Endometrium (tissue), 2 donors: Measurements from ENCODE around the gene SOCS6.
"Not testable (repeated sequence)": the region's sequence is repeated elsewhere in the genome, so short reads cannot be mapped to it uniquely, and the experiment has no call there.

Experiments used
- FAIRE-seq: peaks from 2 replicates; lab custom pipeline; 2012; peaks lifted over from hg19 to GRCh38; lab: Jason Lieb, UNC
- donor health status: control.
- donor health status: control.

SOCS6 gene

DNA sequence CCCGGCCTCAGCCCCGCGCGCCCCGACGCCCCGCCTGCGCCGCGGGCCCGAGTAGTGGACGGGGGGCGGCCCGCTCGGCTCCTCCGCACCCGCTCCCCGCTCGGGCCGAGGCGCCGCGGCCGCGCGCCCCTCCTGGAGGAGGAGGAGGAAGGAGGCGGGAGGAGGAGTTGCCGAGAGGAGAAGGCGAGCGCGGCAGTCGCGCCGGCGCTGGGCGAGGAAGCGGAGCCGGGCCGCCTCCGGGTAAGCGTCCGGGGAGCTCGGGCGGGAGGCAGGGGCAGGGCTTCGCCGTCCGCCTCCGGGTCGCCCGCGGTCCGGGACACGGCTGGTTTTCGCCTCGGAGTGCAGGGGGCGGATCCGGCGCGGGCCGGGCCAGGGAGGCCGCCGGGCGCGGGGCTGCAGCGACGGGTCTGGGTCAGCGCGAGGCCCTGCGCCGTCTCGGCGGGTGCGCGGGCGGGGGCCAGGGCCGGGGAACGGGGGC is at the start of gene SOCS6:
Gene SOCS6 (plus strand): TSS at position 195 of the 478 bp plus-strand sequence. CDS start 35,624 bp downstream, outside the sequence.
- FAIRE-seq = no peak

DNA sequence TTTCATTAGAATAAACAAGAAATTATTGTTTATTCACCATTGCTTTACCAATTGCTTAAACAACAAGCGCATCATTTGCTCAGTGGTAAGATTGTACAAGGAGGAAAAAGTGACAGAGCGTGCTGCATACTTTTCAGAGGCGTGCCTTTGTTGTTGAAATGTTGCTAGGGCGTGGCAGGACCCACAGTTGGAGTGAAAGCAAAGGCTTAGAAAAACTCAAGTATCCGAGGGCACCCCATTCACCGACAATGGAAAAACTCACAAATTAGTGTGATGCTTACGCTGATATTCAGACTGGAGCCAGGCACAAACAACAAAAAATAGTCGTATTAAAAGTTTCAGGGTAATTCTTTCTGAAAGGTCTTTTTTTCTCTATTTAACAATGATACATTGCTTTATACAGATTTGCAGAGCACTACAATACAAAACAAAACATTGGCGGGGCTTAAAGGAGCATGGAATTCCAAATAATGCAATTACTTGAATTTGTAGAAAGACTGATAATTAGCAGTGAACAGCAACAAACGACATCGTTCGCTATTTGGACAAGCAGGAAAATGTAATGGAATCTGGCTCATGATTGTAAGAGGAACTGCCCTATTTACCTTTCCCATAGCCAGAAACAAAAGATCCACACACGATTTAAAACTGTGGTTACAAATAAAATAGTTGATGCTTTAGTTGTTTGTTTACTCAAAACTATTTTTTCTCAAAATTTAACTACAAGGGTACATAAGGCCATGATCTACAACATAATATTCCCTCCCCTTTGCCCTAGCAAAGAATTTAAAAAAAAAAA is 45.5 kb upstream of the SOCS6 start:
- FAIRE-seq = no peak

DNA sequence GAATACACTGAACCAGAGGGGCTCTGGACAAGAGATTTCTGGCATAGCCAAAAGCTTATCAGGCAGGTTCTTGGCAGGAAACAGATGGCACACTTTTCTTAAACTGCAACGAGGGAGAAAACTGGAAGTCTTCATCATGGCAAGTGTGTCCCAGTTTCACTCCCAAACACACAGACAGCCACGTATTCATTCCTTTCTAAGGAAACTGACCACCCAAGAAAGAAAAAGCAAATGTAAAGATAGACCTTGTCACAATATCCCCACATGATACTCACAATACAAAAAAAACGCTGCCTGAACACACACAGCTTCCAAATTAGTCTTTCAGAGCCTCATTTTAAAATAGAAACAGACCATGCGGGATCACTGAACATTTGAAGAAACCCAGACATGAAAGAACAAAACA is 42.8 kb upstream of the SOCS6 start:
- FAIRE-seq = no peak

GRCh38 chr18:70249118-70249517 is 39.7 kb upstream of the SOCS6 start:
- FAIRE-seq = no peak

DNA sequence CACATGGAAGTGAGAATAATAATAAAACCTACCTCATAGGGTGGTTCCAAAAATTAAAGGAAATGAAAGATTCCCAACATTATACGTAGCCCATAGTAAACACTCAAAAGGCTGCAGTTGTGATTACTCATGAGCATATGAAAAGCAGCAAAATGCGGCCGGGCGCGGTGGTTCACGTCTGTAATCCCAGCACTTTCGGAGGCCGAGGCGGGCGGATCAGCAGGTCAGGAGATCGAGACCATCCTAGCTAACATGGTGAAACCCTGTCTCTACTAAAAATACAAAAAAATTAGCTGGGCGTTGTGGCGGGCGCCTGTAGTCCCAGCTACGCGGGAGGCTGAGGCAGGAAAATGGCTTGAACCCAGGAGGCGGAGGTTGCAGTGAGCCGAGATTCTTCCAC is 39.0 kb upstream of the SOCS6 start:
- not testable (repeated sequence) for FAIRE-seq

- FAIRE-seq = no peak
Observed at GRCh38 chr18:70250781-70251180, 38.1 kb upstream of the SOCS6 start.

- FAIRE-seq = no peak
Observed at GRCh38 chr18:70256184-70256583, 32.7 kb upstream of the SOCS6 start.

GRCh38 chr18:70256994-70257393 is 31.9 kb upstream of the SOCS6 start:
- no peak for FAIRE-seq

DNA sequence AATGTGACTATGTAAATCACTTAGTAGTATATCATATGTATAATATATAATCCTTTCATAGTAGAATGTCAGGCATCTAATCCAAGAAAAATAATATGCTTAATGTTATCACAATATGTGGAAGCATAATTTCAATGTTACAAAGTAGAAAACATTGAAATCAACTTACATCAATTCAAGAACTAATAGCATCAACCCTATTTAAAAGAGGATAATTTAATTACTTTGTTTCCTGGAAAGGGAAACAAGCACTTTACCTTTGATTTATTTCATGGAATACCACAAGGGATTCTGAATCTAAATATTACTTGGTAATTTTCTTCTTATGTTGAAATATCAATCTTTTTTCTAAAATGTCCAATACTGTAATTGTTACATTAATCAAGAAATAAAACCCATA is 30.6 kb upstream of the SOCS6 start:
- FAIRE-seq = no peak

DNA sequence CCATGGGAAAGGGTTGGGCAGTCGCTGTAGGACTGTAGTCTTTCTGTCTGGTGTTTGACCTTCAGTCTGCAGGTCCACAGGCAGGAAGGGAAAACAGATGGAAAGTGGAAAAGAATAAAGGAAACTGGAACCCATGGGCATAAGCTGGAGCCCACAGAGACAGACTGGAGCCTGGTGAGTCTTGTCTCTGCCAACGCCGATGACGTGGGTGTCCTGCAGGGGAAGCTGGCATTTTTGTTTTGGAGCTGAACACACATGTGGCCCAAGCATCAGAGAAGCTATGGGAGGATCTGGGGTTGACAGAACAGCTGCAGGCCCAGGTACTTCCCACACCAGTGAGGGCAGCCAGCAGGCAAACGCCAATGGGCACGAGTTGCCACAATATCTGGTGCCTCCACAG is 28.2 kb upstream of the SOCS6 start:
- FAIRE-seq = no peak

DNA sequence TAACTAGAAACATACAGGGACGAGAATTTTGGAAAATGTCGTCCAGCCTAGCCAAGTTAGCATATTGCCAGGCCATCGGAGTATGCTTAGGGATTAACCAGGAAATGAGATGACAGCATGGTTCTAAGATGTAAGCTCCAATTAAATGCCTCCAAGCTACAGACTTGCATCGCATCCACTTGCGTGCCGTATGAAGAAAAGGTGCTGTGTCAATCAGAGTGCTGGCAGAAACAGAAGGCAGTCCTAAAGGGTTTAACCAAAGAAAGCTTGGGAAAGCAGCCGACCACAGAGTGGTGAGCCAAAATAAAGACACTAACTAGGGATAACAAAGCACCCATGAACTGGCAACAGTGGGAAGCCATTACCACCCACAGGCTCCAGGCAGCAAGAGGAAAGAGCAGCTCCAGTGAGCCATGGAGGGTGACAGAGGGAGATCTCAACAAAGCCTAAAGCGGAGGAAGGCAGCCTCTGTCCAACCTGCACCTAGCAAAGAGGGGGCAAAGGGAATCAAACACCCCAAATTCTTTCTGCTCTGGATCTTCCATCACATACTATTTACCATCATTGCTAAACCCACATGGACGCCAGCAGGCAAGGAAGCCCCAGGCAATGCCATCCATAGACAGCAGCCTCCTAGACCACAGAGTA is 27.6 kb upstream of the SOCS6 start:
- no peak for FAIRE-seq

GRCh38 chr18:70263336-70263735 is 25.5 kb upstream of the SOCS6 start:
- FAIRE-seq = no peak

DNA sequence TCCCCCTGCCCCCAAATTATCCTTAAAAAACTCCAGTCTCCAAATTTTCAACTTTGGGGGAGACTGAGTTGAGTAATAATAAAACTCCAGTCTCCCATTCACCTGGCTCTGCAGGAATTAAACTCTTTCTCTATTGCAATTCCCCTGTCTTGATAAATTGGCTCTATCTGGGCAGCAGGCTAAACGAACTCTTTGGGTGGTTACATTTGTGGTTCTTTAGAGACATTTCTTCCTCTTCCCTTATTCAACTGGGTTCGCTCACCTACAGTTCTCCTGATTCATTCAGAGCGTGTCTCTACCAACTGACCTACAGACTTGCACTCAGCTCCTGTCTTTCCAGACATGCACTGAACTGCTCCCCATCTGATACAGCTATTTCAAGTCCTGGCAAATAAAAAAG is 17.1 kb upstream of the SOCS6 start:
- no peak for FAIRE-seq

DNA sequence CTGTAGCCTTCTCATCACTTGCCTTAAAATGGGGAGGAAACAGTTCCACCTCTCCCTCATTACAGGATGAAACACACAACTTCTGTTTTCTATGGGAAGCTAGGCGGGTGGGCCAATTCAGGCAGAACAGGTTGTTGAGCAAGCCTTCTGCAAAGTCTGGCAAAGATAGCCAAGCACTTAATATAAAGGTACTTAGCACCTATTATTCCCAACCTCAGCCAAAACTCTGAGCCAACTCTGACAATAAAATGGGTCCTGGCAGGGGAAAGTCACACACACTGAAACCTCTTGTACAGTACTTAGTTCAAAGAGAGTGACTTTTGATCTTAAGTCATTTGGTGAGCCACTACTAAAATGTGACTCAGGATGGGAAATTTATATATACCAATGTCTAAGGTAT is 15.8 kb upstream of the SOCS6 start:
- FAIRE-seq = no peak

DNA sequence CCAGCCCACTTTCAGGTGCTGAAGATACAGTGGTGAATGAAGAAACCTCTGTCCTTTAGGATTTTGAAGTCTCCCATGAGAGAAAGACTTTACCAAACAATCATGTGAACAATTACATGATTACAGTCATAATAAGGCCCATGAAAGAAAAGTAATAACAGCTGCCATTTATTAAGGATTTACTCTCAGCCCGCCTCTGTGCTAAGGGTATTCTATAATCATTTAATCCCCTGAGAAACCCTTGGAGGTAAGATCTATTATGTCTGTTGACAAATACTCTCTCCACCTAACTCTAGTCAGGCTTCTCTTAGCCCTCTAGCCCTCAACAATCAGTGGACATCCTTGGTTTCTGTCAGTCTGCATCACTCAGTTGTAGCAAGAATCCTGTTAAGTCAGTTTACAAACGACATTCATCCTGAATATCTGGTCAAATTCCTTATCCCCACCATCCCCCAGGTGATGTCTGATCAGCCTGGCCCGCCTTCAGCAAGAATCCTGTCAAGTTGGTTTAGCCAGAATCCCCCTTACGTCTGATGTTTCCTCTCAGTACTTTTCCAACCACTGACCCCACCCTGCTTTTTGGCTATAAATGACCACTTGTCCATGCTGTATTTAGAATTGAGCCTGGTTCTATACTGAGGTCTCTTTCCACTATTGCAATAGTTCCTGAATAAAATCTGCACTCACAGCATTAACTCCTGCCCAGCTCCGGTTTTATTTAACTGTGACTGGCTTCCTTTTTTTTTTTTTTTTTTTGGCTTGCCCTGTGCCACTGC is 12.2 kb upstream of the SOCS6 start:
- no peak for FAIRE-seq

DNA sequence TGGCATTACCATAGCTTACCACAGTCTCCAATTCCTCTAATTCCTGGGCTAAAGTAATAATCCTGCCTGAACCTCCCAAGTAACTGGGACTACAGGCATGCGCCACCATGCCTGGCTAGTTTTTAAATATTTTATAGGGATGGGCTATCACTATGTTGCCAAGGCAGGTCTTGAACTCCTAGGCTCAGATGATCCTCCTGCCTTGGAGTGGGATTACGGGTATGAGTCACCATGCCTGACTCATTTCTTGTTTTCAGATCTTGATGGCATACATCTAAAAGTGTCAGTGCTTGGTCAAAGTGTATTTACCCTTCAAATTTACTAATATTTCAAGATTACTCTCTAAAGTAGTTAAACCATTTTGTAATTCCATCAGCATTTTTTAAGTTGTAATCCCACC is 9.4 kb upstream of the SOCS6 start:
- no peak for FAIRE-seq

DNA sequence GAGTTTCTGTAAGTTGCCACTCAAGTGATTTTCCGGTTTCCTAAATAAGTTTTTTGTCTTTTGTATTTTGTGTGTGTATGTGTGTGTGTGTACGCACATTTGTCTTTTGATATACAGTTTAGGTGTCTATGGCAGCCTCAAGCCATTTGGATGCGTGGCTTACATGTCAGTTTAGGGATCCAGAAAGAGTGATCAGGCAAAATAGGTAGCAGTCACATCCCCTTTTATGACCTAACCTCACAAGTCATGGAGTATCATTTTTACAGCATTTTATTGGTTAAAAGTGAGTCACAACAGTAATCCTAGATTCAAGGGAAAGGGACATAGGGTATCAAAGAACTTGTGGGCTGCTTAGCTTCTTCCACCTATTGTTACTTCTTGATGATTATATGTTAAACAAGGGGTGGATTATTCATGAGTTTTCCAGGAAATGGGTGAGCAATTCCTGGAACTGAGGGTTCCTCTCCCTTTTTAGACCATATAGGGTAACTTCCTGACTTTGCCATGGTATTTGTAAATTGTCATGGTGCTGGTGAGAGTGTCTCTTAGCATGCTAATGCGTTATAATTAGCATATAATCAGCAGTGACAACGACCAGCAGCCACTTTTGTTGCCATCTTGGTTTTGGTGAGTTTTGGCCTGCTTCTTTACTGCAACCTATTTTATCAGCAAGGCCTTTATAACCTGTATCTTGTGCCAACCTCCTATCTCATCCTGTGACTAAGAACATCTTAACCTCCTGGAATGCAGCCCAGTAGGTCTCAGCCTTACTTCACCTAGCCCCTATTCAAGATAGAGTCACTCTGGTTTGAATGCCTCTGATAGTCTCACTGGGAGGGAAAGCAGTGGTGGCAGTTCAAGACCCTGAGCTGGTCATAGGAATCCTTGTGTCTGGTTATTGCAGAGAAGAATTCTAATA is 8.6 kb upstream of the SOCS6 start:
- no peak for FAIRE-seq

- no peak for FAIRE-seq
Observed at GRCh38 chr18:70284976-70285620, 3.7 kb upstream of the SOCS6 start.

DNA sequence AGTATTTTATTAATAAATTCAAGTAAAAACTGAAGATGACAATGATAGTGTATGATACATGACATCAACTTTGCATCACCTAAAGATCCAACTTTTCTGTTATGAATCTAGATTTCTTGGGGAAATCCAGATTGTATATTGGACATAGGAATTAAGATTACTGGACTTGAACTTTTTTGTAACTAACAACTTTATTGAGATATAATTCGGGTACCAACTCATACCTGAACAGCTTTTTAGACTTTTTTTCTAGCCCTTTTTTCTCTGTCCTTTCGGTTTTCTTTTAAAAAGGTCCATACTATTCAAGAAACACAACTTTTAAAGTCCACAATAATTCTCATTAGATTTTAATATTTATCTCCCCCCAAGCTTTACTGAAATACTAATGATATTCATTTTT is 1.1 kb upstream of the SOCS6 start:
- no peak for FAIRE-seq

GRCh38 chr18:70288171-70288850 is 534 bp upstream of the SOCS6 start:
- FAIRE-seq = no peak
